K562 (cell line): Measurements from ENCODE around the gene KCND1. TPM values are rescaled to one million over a fixed set of nuclear protein-coding genes. Genes with fewer than 3 reads are reported as not detected.

ENCODE experiments used
- ARHGAP35 ChIP-seq: fragments of 450-650 bp; IDR thresholded peaks from 2 replicates; pipeline ENCODE4 v1.6.1; 2018; ENCODE audit not compliant: partially characterized antibody
- ATF7 ChIP-seq: fragments of 450-650 bp; IDR thresholded peaks from 2 replicates; pipeline ENCODE4 v1.7.1; 2014; ENCODE audit warnings: mild to moderate bottlenecking, moderate library complexity
- BDP1 ChIP-seq: IDR thresholded peaks from 3 replicates; pipeline ENCODE4 v1.6.1; 2011; ENCODE audit not compliant: insufficient read length, insufficient read depth
- CAMTA2 ChIP-seq: fragments of 250-450 bp; sonication (Bioruptor Pico); conservative IDR thresholded peaks from 2 replicates; pipeline ENCODE4 v1.5.1; 2022
- CCNT2 ChIP-seq: IDR thresholded peaks from 2 replicates; pipeline ENCODE4 v1.6.1; 2011; ENCODE audit warnings: borderline replicate concordance, low read depth, mild to moderate bottlenecking, moderate library complexity, mixed read lengths, low read length; ENCODE audit not compliant: insufficient read length; ENCODE audit errors: extremely low read depth
- COPS2 ChIP-seq: fragments of 450-650 bp; conservative IDR thresholded peaks from 2 replicates; pipeline ENCODE4 v1.6.1; 2016; ENCODE audit warnings: mild to moderate bottlenecking, moderate library complexity
- E2F3 ChIP-seq: fragments of 250-450 bp; sonication (Bioruptor Pico); IDR thresholded peaks from 2 replicates; pipeline ENCODE4 v1.4.0; 2020; ENCODE audit warnings: mild to moderate bottlenecking
- ERF ChIP-seq: fragments of 450-650 bp; formaldehyde crosslinking; IDR thresholded peaks from 2 replicates; pipeline ENCODE4 v1.4.0; 2020; ENCODE audit warnings: mild to moderate bottlenecking, mixed read lengths
- HDAC8 ChIP-seq: fragments of 450-650 bp; IDR thresholded peaks from 2 replicates; pipeline ENCODE4 v1.6.1; 2016; ENCODE audit warnings: mild to moderate bottlenecking, missing genetic modification characterization, moderate library complexity, missing compliant biosample characterization
- MEF2A ChIP-seq: IDR thresholded peaks from 2 replicates; pipeline ENCODE4 v1.6.1; 2011; ENCODE audit warnings: low read depth, mild to moderate bottlenecking, low read length, moderate library complexity; ENCODE audit not compliant: control insufficient read depth
- NCOA2 ChIP-seq, 2 experiments: fragments of 450-650 bp; IDR thresholded peaks; 2 replicates each; pipeline ENCODE4 v1.6.1; 2018; ENCODE audit warnings: mild to moderate bottlenecking in 2 of 2, moderate library complexity in 1 of 2; ENCODE audit not compliant: partially characterized antibody in 2 of 2
- NCOR1 ChIP-seq: fragments of 450-650 bp; IDR thresholded peaks from 2 replicates; pipeline ENCODE4 v1.6.1; 2016; ENCODE audit warnings: mild to moderate bottlenecking, moderate library complexity
- RBM34 ChIP-seq: fragments of 200-400 bp; formaldehyde crosslinking; IDR thresholded peaks from 2 replicates; pipeline ENCODE4 v1.6.1; 2018; ENCODE audit warnings: low read length, borderline replicate concordance; ENCODE audit not compliant: insufficient read depth
- SAFB ChIP-seq: fragments of 200-400 bp; formaldehyde crosslinking; IDR thresholded peaks from 2 replicates; pipeline ENCODE4 v1.6.1; 2017; ENCODE audit warnings: low read depth, low read length, borderline replicate concordance
- SNIP1 ChIP-seq: fragments of 450-650 bp; IDR thresholded peaks from 2 replicates; pipeline ENCODE4 v1.7.1; 2017; ENCODE audit warnings: low read depth, mild to moderate bottlenecking
- SREBF2 ChIP-seq: sonication (generic); formaldehyde crosslinking; IDR thresholded peaks from 2 replicates; pipeline ENCODE4 v1.4.0; 2020; ENCODE audit warnings: mild to moderate bottlenecking, missing genetic modification reagents
- SRSF1 ChIP-seq: fragments of 200-400 bp; formaldehyde crosslinking; IDR thresholded peaks from 2 replicates; pipeline ENCODE4 v1.6.1; 2017; ENCODE audit warnings: mild to moderate bottlenecking, low read depth, low read length, moderate library complexity
- SRSF3 ChIP-seq: fragments of 200-400 bp; formaldehyde crosslinking; IDR thresholded peaks from 2 replicates; pipeline ENCODE4 v1.6.1; 2016; ENCODE audit warnings: mild to moderate bottlenecking, low read length, moderate library complexity; ENCODE audit not compliant: insufficient read depth
- SRSF9 ChIP-seq: fragments of 200-400 bp; formaldehyde crosslinking; IDR thresholded peaks from 2 replicates; pipeline ENCODE4 v1.6.1; 2017; ENCODE audit warnings: low read depth, low read length, borderline replicate concordance
- STAT5A ChIP-seq: IDR thresholded peaks from 2 replicates; pipeline ENCODE4 v1.6.1; 2012; ENCODE audit warnings: low read length, inconsistent platforms, borderline replicate concordance
- TAF1 ChIP-seq: IDR thresholded peaks from 2 replicates; pipeline ENCODE4 v1.6.1; 2011; ENCODE audit warnings: mild to moderate bottlenecking, low read length, moderate library complexity; ENCODE audit not compliant: insufficient read depth, control insufficient read depth, severe bottlenecking; ENCODE audit errors: extremely low read depth
- U2AF2 ChIP-seq: fragments of 200-400 bp; formaldehyde crosslinking; optimal IDR thresholded peaks from 2 replicates; pipeline ENCODE3; 2017; ENCODE audit warnings: low read depth, mild to moderate bottlenecking, low read length
- ZBTB34 ChIP-seq: fragments of 250-450 bp; sonication (Bioruptor Pico); IDR thresholded peaks from 2 replicates; pipeline ENCODE4 v1.8.0; 2021; ENCODE audit warnings: mild to moderate bottlenecking, moderate library complexity
- ZC3H11A ChIP-seq: IDR thresholded peaks from 2 replicates; pipeline ENCODE4 v1.6.1; 2012; ENCODE audit warnings: low read depth, low read length, improper control_type of control experiment
- ZNF174 ChIP-seq: fragments of 250-450 bp; sonication (Bioruptor Pico); IDR thresholded peaks from 2 replicates; pipeline ENCODE4 v1.4.0; 2020; ENCODE audit warnings: mild to moderate bottlenecking
- ZNF347 ChIP-seq: fragments of 450-650 bp; formaldehyde crosslinking; IDR thresholded peaks from 2 replicates; pipeline ENCODE4 v1.4.0; 2020; ENCODE audit warnings: low read depth, mild to moderate bottlenecking, moderate library complexity
- ZNF707 ChIP-seq: fragments of 250-450 bp; sonication (Bioruptor Pico); conservative IDR thresholded peaks from 2 replicates; pipeline ENCODE4 v1.8.0; 2022; ENCODE audit warnings: inconsistent platforms, mild to moderate bottlenecking, moderate library complexity
- ZNF717 ChIP-seq: fragments of 250-450 bp; sonication (Bioruptor Pico); IDR thresholded peaks from 2 replicates; pipeline ENCODE4 v1.5.0; 2021
- ZNF785 ChIP-seq: fragments of 250-450 bp; sonication (Bioruptor Pico); IDR thresholded peaks from 2 replicates; pipeline ENCODE4 v1.4.0; 2020; ENCODE audit warnings: mild to moderate bottlenecking
- polyA plus RNA-seq, 8 experiments: library from polyadenylated mRNA; depleted of rRNA in 4 of 8; stranded (reverse) in 5 of 8; unstranded in 3 of 8; fragments of >200 nt; fragmentation: Nextera tagmentation in 2 of 8; fragmentation: Illumina TruSeq in 1 of 8; extraction: Ambion mirVana in 2 of 8; extraction: Trizol in 1 of 8; gene quantifications; 2 replicates each; pipeline versions ENCODE4 v1.2.1 to v1.2.3, GENCODE V29; 2011 to 2014; ENCODE audit warnings: inconsistent platforms in 1 of 8, missing spikeins in 1 of 8
- total RNA-seq, 7 experiments: library from RNA; depleted of rRNA in 6 of 7; stranded (reverse); fragments of >200 nt in 6 of 7; fragmentation: Illumina TruSeq in 2 of 7; extraction: Trizol in 2 of 7; gene quantifications; 2 replicates each; pipeline versions ENCODE4 v1.2.1 to v1.2.3, GENCODE V29; 2011 to 2021; ENCODE audit warnings: low replicate concordance in 1 of 7
- TF ChIP-seq, protein P1 (sequence below), 2 experiments: fragments of 450-650 bp in 1 of 2; sonication (generic) in 1 of 2; formaldehyde crosslinking in 1 of 2; IDR thresholded peaks in 1 of 2; conservative IDR thresholded peaks in 1 of 2; 2 replicates each; pipeline versions ENCODE4 v1.6.1 to v1.8.1; 2016 to 2023; ENCODE audit warnings: mild to moderate bottlenecking in 2 of 2, moderate library complexity in 2 of 2, inconsistent platforms in 1 of 2, missing genetic modification reagents in 1 of 2

KCND1 gene
- total and polyA plus RNA-seq, 9 of the 15 experiments (the other 6 are each of a cell fraction or from before 2014, with no cell fraction given): 0.06 to 0.83 (median 0.39) TPM; not detected in 1

- TF ChIP-seq U2AF2: no peak
- peak; percentile 33 for TF ChIP-seq CCNT2
- no peak for TF ChIP-seq COPS2
- peak; percentile 83; the same call in 1 of the 2 replicates for TF ChIP-seq CAMTA2 (CRISPR knock-in tag)
- no peak for TF ChIP-seq SRSF3
- no peak for TF ChIP-seq E2F3 (CRISPR knock-in tag)
- no peak for TF ChIP-seq NCOA2 (IDR thresholded peaks at IDR 0.05; ENCODE audit: partially characterized antibody in 2 of 2)
- no peak for TF ChIP-seq MEF2A
- 0 out of 2 replicates have a peak, but pooled peaks have one; percentile 23 for TF ChIP-seq ZBTB34 (CRISPR knock-in tag)
- no peak for TF ChIP-seq ZNF347 (CRISPR knock-in tag)
- no peak for TF ChIP-seq SRSF1
- TF ChIP-seq, protein P1, sequence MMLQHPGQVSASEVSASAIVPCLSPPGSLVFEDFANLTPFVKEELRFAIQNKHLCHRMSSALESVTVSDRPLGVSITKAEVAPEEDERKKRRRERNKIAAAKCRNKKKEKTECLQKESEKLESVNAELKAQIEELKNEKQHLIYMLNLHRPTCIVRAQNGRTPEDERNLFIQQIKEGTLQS (IDR thresholded peaks at IDR 0.05): 0 out of 2 replicates have a peak, but pooled peaks have one; percentile 11
- TF ChIP-seq, protein P1 (CRISPR knock-in tag; conservative IDR thresholded peaks at IDR 0.05): no peak
- TF ChIP-seq ATF7: no peak; the same call in 1 of the 2 replicates
- no peak for TF ChIP-seq ZNF785 (CRISPR knock-in tag)
- TF ChIP-seq STAT5A: peak; percentile 96
- no peak for TF ChIP-seq BDP1
- peak; percentile 31 for TF ChIP-seq TAF1
- TF ChIP-seq ZNF174 (CRISPR knock-in tag): 0 out of 2 replicates have a peak, but pooled peaks have one; percentile 66
- no peak for TF ChIP-seq SAFB
- TF ChIP-seq SNIP1: no peak
- TF ChIP-seq ZNF717: no peak
- TF ChIP-seq SREBF2 (CRISPR knock-in tag): no peak
- TF ChIP-seq ZNF707 (CRISPR knock-in tag): no peak
- no peak for TF ChIP-seq ARHGAP35
- TF ChIP-seq ERF (CRISPR knock-in tag): 0 out of 2 replicates have a peak, but pooled peaks have one; percentile 72
- TF ChIP-seq HDAC8 (tag): no peak
- no peak for TF ChIP-seq RBM34
- no peak for TF ChIP-seq ZC3H11A
- peak; percentile 86 for TF ChIP-seq NCOR1
- TF ChIP-seq SRSF9: no peak
Measured at GRCh38 chrX:48940404-48940955, 31.2 kb downstream of the KCND1 start (continued).
